DOHH2 (cell line): Measurements from ENCODE around the gene CAPZA1.

ENCODE experiments used
- CTCF ChIP-seq: fragments of 200-600 bp; sonication (generic); IDR thresholded peaks from one replicate; pipeline ENCODE4 v1.5.1; 2014; ENCODE audit warnings: antibody characterized with exemption, mild to moderate bottlenecking, low read depth, low read length; ENCODE audit not compliant: poor library complexity, severe bottlenecking
- EZH2phosphoT487 ChIP-seq: fragments of 200-600 bp; sonication (generic); IDR thresholded peaks from 2 replicates; pipeline ENCODE4 v1.6.1; 2017; ENCODE audit warnings: borderline replicate concordance, mild to moderate bottlenecking, antibody characterized with exemption, low read length, moderate library complexity, mixed read lengths

DNA sequence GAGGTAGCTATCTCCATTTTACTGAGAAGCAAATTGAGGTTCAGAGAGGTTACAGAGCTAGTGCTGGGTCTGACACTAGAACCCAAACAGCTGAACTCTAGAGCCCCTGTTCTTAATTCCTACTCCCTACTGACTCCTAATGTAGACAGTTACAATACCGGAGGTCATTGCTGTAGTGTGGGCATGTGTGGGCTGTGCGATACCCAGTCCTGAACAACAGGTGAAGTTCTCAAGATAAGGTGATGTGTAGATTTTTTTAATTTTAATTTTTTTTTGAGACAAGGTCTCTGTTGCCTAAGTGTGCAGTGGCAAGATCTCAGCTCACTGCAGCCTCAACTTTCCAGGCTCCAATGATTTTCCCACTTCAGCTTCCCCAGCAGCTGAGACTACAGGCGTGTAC lies 88.9 kb downstream of the CAPZA1 start:
- TF ChIP-seq CTCF (no peak), EZH2phosphoT487 (no peak)
